GM21515 (cell line): ENCODE measurements around the gene EDEM2.
"Not testable (repeated sequence)": the region's sequence is repeated elsewhere in the genome, so short reads cannot be mapped to it uniquely, and the experiment has no call there.

Source experiments
- ATAC-seq: cut with Tn5 transposase; IDR thresholded peaks from one replicate; pipeline ENCODE4 v1.9.1; 2021; ENCODE audit not compliant: unreplicated experiment

EDEM2 gene

DNA sequence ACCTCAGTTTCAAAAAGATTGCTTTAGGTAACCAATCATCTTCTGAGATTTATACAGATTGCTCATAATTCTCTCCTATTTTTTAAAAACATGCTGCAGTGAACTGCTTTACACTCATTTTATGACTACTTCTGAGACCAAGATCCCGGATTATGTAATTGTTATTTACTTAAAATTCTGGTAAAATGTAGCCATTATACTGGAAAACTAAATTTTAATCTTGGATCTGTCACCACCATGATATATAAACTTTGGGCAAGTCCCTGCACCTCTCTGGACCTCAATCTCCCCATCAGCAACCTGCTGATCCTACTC, 24.3 kb upstream of the EDEM2 start:
- ATAC-seq, result no peak

- ATAC-seq, result not testable (repeated sequence)
These were observed 21.7 kb upstream of the EDEM2 start for GRCh38 chr20:35168701-35169409.

- no peak for ATAC-seq
These were observed 20.7 kb upstream of the EDEM2 start for GRCh38 chr20:35167787-35168186.

GRCh38 chr20:35166242-35166830, 19.2 kb upstream of the EDEM2 start:
- ATAC-seq, result no peak

GRCh38 chr20:35165221-35166185, 18.4 kb upstream of the EDEM2 start:
- no peak for ATAC-seq

DNA sequence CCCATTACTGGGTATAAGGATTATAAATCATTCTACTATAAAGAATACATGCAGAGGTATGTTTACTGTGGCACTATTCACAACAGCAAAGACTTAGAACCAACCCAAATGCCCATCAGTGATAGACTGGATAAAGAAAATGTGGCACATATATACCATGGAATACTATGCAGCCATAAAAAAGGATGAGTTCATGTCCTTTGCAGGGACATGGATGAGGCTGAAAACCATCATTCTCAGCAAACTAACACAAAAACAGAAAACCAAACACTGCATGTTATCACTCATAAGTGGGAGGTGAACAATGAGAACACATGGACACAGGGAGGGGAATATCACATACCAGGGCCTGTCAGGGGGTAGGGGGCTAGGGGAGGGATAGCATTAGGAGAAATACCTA, 17.4 kb upstream of the EDEM2 start:
- not testable (repeated sequence) for ATAC-seq

DNA sequence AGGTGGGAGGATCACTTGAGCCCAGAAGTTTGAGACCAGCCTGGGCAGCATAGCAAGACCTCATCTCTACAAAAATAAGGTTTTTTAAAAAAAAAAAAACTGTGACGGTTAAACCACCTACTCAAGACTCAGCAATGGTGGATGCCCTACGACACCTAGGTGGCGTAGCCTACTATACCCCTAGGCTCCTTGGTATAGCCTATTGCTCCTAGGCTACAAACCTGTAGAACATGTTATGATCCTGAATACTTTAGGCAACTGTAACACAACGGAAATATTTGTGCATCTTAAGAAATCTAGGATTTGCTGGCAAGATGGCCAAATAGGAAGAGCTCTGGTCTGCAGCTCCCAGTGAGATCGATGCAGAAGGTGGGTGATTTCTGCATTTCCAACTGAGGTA, 13.2 kb upstream of the EDEM2 start:
- not testable (repeated sequence) for ATAC-seq

DNA sequence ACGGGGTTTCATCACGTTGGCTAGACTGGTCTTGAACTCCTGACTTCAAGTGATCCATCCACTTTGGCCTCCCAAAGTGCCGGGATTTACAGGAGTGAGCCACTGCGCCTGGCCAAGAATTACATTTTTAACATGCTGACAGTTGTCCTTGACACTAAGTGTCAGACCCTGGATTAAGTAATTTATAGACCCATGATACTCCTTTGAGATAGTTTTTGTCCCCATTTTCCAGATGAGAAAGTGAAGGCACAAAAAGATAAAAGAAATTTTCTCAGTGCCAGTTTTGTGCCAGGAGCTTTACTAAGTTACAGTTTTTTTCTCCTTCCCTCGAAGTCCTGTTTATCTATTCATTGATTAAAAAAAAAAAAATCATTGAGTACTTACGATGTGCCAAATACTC, 9.8 kb upstream of the EDEM2 start:
- ATAC-seq, result no peak

DNA sequence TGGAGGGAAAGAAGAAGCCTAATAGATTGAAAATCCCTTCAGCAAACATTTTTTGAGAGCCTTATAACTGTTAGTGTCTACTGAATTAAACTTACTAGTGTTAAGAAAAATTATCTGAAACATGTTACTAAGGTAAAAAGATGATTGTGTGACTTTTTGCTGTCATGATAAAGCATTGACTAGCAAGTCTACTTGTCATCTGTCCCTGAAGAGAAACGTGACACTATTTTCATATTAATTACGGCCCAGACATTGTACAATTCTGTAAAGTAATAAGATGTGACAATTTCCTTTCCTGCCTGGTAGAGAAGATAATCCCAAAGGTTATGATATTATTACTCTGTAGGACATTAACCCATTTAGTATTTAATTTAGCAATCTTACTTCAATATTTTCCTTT, 8.8 kb upstream of the EDEM2 start:
- ATAC-seq, result no peak

- no peak for ATAC-seq
These were observed 4.6 kb upstream of the EDEM2 start for GRCh38 chr20:35151736-35152135.

DNA sequence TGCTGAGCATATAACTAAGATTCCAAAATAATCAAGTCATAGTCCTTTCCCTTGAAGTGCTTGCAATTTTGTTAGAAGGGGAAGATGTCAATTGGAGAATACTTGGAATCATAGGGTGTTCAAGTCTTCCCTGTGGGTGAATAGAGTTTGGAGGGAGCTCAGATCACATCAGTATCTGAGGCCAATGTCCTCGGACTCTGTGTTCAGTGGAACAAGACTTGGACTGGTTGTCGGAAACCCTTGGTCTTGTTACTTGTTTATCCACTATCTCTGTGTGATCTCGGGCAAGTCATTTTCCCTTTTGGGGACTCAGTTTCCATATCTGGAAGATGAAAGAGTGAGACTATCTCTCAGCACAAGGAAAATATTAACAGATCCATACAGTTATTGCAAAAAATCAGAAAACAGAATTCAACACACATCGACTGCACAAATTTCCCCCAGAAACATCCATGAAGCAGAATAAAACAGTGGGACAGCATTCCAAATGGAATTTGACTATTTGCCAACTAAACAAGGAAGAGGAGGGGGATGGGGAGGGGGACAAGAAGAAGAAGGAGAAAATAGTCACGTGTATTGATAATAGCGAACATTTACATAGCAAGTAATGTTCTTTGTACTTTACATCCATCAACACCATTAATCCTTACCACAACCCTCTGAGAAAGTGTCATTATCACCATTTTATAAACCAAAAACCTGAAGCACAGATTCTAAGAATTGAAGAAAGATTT, 3.9 kb upstream of the EDEM2 start:
- ATAC-seq, result no peak

DNA sequence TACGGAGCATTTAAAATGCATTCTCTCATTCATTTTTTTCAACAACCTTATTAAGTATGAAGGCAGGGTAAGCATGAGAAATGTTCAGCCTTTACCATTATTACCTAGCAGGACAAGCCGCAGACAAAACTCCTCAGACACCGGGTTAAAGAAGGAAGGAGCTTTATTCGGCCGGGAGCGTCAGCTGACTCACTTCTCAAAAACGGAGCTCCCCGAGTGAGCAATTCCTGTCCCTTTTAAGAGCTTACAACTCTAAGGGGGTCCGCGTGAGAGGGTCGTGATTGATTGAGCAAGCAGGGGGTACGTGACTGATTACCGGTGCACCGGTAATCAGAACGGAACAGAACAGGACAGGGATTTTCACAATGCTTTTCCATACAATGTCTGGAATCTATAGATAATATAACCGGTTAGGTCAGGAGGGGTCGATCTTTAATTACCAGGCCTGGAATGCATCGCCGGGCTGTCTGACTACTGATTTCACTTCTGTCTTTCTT, 487 bp upstream of the EDEM2 start:
- ATAC-seq, result peak; percentile 11

GRCh38 chr20:35146299-35146919, 727 bp downstream of the EDEM2 start:
- ATAC-seq, result no peak

DNA sequence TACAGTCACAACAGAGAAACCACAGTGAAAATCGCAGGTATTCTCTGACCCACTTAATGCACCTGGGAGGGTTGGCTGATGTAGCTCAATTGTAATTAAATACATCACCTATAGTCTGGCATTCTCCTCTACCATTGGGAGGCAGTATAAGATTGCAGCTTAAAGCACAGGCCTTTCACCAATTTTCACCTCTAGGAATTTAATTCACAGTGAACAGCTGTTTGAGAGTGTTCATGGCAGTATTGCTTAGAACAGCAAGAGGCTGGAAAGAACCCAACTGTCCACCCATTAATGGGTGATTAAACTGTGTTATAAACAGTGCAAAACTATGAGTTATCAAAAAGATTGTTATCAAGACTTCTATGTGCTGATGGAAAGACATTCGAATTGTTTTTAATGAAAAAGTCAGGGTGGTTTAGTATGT, 2.0 kb downstream of the EDEM2 start:
- ATAC-seq, result no peak

- no peak for ATAC-seq
These were observed 2.4 kb downstream of the EDEM2 start for GRCh38 chr20:35144694-35145093.

DNA sequence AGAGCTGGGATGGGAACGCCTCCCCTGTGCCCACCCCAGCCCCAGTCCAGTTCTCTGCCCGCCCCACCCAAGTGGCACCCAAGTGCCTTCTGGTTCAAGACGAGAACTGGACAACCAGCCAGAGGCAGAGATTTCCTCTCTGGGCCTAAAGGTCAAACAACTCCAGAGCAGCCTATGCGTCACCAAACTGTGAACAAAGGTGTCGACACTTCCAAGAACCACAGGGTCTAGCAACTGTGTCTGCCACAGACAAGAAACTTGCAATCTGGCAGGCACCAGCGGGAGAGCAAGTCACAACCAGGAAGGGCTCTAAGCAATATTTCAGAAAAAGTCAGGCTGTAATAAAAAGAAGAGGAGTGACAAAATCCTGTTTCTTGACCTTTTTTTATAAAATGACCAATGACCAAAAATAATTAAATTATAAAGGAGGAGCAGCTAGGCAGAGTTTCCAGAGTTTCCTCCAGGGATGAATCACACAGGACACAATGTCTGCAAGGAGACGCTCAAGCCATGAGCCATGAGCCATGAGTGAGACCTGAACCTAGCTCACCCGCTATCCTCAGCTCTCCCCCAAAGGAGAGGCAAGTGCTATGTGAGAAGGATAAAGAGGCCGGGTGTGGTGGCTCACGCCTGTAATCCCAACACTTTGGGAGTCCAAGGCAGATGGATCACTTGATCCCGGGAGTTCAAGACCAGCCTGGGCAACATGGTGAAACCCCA, 11.1 kb downstream of the EDEM2 start:
- ATAC-seq, result no peak

- ATAC-seq, result no peak
These were observed 12.3 kb downstream of the EDEM2 start for GRCh38 chr20:35134880-35135279.

GRCh38 chr20:35134472-35134871, 12.7 kb downstream of the EDEM2 start:
- ATAC-seq, result no peak

- ATAC-seq, result no peak
These were observed 13.4 kb downstream of the EDEM2 start for GRCh38 chr20:35133735-35134134.

DNA sequence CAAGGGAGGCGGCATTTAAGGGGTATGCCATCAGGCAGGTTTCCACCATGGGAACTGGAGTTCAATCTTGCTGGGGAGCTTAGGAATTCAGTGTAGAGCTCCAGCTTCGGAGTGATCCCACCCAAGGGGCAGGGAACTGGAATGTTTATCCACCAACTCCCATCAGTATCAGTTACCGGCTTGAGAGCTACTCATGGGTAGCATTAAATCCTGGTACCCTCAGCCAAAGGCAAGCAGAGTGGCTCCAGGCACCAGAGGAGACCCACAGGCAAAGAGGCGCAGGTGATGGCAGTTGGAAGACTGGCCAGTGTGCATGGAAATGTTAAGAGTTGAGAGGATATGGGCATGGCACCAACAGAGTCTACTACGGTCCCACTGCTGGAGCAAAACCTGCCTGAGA, 14.1 kb downstream of the EDEM2 start:
- ATAC-seq, result no peak
